K562 (cell line): ENCODE measurements around the gene TMED4. TPM values are rescaled to one million over a fixed set of nuclear protein-coding genes. Genes with fewer than 3 reads are reported as not detected.

Source experiments
- ARID2 ChIP-seq: fragments of 450-650 bp; IDR thresholded peaks from 2 replicates; pipeline ENCODE4 v1.6.1; 2017; ENCODE audit warnings: antibody characterized with exemption, mild to moderate bottlenecking
- ARNT ChIP-seq, 2 experiments: fragments of 450-650 bp; IDR thresholded peaks; 2 replicates each; pipeline ENCODE4 v1.6.1; 2016; ENCODE audit warnings: mild to moderate bottlenecking in 1 of 2
- DDX20 ChIP-seq: fragments of 450-650 bp; IDR thresholded peaks from 2 replicates; pipeline ENCODE4 v1.6.1; 2016; ENCODE audit warnings: missing genetic modification characterization, low read depth, mild to moderate bottlenecking, missing compliant biosample characterization, moderate library complexity
- ELF2 ChIP-seq: fragments of 250-450 bp; sonication (Bioruptor Pico); IDR thresholded peaks from 2 replicates; pipeline ENCODE4 v1.5.0; 2021; ENCODE audit warnings: mild to moderate bottlenecking
- FOXA1 ChIP-seq: fragments of 450-650 bp; IDR thresholded peaks from 2 replicates; pipeline ENCODE4 v1.6.1; 2016; ENCODE audit warnings: mild to moderate bottlenecking, borderline replicate concordance
- KLF10 ChIP-seq: fragments of 250-450 bp; sonication (Bioruptor Pico); IDR thresholded peaks from 2 replicates; pipeline ENCODE4 v1.6.1; 2021; ENCODE audit warnings: matching md5 sums
- PRPF4 ChIP-seq: fragments of 200-400 bp; formaldehyde crosslinking; IDR thresholded peaks from one replicate; pipeline ENCODE4 v1.6.1; 2017; ENCODE audit warnings: low read length, low read depth, mild to moderate bottlenecking; ENCODE audit not compliant: insufficient read depth, poor library complexity, severe bottlenecking
- PTBP1 ChIP-seq: fragments of 200-400 bp; formaldehyde crosslinking; IDR thresholded peaks from 2 replicates; pipeline ENCODE4 v1.6.1; 2017; ENCODE audit warnings: low read depth, low read length
- RBM17 ChIP-seq: fragments of 200-400 bp; formaldehyde crosslinking; IDR thresholded peaks from 2 replicates; pipeline ENCODE4 v1.6.1; 2017; ENCODE audit warnings: low read depth, mild to moderate bottlenecking, low read length, borderline replicate concordance
- SMAD4 ChIP-seq: fragments of 250-450 bp; sonication (Bioruptor Pico); conservative IDR thresholded peaks from 2 replicates; pipeline ENCODE4 v1.8.0; 2021; ENCODE audit warnings: inconsistent platforms, mild to moderate bottlenecking, moderate library complexity
- SUPT5H ChIP-seq: fragments of 450-650 bp; IDR thresholded peaks from 2 replicates; pipeline ENCODE4 v1.6.1; 2016
- TSC22D4 ChIP-seq: fragments of 450-650 bp; IDR thresholded peaks from 2 replicates; pipeline ENCODE4 v1.6.1; 2016; ENCODE audit warnings: missing genetic modification characterization, missing biosample characterization, control low read depth
- YBX1 ChIP-seq: fragments of 450-650 bp; IDR thresholded peaks from 2 replicates; pipeline ENCODE4 v1.7.1; 2016; ENCODE audit warnings: mild to moderate bottlenecking
- ZBTB8A ChIP-seq: fragments of 450-650 bp; IDR thresholded peaks from 2 replicates; pipeline ENCODE4 v1.6.1; 2018; ENCODE audit warnings: mild to moderate bottlenecking, moderate library complexity; ENCODE audit not compliant: partially characterized antibody
- ZNF778 ChIP-seq: fragments of 450-650 bp; formaldehyde crosslinking; IDR thresholded peaks from 2 replicates; pipeline ENCODE4 v1.4.0; 2020; ENCODE audit warnings: mild to moderate bottlenecking, moderate library complexity
- polyA plus RNA-seq, 8 experiments: library from polyadenylated mRNA; depleted of rRNA in 4 of 8; stranded (reverse) in 5 of 8; unstranded in 3 of 8; fragments of >200 nt; fragmentation: Nextera tagmentation in 2 of 8; fragmentation: Illumina TruSeq in 1 of 8; extraction: Ambion mirVana in 2 of 8; extraction: Trizol in 1 of 8; gene quantifications; 2 replicates each; pipeline versions ENCODE4 v1.2.1 to v1.2.3, GENCODE V29; 2011 to 2014; ENCODE audit warnings: inconsistent platforms in 1 of 8, missing spikeins in 1 of 8
- total RNA-seq, 7 experiments: library from RNA; depleted of rRNA in 6 of 7; stranded (reverse); fragments of >200 nt in 6 of 7; fragmentation: Illumina TruSeq in 2 of 7; extraction: Trizol in 2 of 7; gene quantifications; 2 replicates each; pipeline versions ENCODE4 v1.2.1 to v1.2.3, GENCODE V29; 2011 to 2021; ENCODE audit warnings: low replicate concordance in 1 of 7
- TF ChIP-seq, protein P1 (sequence below), 2 experiments: fragments of 450-650 bp in 1 of 2; sonication (generic) in 1 of 2; formaldehyde crosslinking in 1 of 2; IDR thresholded peaks; 2 replicates each; pipeline versions ENCODE4 v1.7.1 to v1.9.0; 2016 to 2022; ENCODE audit warnings: inconsistent platforms in 1 of 2, mild to moderate bottlenecking in 1 of 2, missing genetic modification reagents in 1 of 2
- TF ChIP-seq, protein P2 (sequence below): fragments of 250-450 bp; sonication (Bioruptor Pico); IDR thresholded peaks from 2 replicates; pipeline ENCODE4 v1.5.0; 2020; ENCODE audit warnings: mild to moderate bottlenecking, borderline replicate concordance

TMED4 gene
- total and polyA plus RNA-seq, 9 of the 15 experiments (the other 6 are each of a cell fraction or from before 2014, with no cell fraction given) = 20.3 to 64.0 (median 42.1) TPM

DNA sequence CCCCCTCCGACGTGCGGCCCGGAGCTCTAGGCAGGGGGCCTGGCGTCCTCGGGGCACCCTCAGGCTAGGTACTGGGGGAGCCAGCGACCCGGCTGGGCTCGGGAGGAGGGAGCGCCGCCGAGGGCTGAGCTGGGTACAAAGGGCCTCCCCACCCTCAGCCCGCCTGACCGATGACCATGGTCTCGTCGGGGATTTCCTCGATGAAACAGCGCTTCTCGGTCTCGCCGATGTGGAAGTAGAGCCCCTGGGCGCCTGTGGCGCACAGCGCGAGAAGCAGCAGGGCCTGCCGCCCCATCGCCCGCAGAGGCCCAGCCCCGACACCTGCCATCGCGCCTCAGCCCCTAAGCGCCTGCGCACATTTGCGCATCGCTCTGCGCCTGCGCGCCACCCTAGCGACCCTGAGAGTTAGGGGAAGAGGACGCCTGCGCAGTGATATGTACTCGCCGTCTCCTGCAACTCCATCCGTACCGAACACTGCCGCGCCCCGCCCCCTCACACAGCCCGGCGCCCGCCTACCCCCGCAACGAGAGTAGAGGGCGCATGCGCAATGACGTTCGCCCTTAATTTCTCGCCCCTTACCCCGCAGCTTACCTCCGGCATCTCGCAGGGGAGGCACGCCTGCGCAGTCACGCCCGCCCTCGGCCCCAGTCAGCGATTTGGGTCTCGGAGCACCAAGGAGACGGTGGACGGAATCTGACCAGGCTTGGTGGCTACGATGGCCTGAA is at the start of gene TMED4 (continued):
- TF ChIP-seq, protein P1, sequence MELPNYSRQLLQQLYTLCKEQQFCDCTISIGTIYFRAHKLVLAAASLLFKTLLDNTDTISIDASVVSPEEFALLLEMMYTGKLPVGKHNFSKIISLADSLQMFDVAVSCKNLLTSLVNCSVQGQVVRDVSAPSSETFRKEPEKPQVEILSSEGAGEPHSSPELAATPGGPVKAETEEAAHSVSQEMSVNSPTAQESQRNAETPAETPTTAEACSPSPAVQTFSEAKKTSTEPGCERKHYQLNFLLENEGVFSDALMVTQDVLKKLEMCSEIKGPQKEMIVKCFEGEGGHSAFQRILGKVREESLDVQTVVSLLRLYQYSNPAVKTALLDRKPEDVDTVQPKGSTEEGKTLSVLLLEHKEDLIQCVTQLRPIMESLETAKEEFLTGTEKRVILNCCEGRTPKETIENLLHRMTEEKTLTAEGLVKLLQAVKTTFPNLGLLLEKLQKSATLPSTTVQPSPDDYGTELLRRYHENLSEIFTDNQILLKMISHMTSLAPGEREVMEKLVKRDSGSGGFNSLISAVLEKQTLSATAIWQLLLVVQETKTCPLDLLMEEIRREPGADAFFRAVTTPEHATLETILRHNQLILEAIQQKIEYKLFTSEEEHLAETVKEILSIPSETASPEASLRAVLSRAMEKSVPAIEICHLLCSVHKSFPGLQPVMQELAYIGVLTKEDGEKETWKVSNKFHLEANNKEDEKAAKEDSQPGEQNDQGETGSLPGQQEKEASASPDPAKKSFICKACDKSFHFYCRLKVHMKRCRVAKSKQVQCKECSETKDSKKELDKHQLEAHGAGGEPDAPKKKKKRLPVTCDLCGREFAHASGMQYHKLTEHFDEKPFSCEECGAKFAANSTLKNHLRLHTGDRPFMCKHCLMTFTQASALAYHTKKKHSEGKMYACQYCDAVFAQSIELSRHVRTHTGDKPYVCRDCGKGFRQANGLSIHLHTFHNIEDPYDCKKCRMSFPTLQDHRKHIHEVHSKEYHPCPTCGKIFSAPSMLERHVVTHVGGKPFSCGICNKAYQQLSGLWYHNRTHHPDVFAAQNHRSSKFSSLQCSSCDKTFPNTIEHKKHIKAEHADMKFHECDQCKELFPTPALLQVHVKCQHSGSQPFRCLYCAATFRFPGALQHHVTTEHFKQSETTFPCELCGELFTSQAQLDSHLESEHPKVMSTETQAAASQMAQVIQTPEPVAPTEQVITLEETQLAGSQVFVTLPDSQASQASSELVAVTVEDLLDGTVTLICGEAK (IDR thresholded peaks at IDR 0.05) = 0 out of 2 replicates have a peak, but pooled peaks have one; percentile 8
- TF ChIP-seq, protein P1 (CRISPR knock-in tag; IDR thresholded peaks at IDR 0.05) = no peak
- TF ChIP-seq ELF2 (peak; percentile 61; the same call in 1 of the 2 replicates), DDX20 (tag) (no peak), YBX1 (no peak), TSC22D4 (no peak), PTBP1 (no peak), PRPF4 (no peak), SUPT5H (peak; percentile 89), RBM17 (no peak), ZNF778 (CRISPR knock-in tag) (no peak), FOXA1 (no peak), ZBTB8A (no peak), KLF10 (CRISPR knock-in tag) (no peak), ARNT (IDR thresholded peaks at IDR 0.05) (no peak), SMAD4 (CRISPR knock-in tag) (0 out of 2 replicates have a peak, but pooled peaks have one; percentile 18), ARID2 (no peak)
- TF ChIP-seq, protein P2, sequence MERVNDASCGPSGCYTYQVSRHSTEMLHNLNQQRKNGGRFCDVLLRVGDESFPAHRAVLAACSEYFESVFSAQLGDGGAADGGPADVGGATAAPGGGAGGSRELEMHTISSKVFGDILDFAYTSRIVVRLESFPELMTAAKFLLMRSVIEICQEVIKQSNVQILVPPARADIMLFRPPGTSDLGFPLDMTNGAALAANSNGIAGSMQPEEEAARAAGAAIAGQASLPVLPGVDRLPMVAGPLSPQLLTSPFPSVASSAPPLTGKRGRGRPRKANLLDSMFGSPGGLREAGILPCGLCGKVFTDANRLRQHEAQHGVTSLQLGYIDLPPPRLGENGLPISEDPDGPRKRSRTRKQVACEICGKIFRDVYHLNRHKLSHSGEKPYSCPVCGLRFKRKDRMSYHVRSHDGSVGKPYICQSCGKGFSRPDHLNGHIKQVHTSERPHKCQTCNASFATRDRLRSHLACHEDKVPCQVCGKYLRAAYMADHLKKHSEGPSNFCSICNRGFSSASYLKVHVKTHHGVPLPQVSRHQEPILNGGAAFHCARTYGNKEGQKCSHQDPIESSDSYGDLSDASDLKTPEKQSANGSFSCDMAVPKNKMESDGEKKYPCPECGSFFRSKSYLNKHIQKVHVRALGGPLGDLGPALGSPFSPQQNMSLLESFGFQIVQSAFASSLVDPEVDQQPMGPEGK (CRISPR knock-in tag) = no peak
